ENCODE data around the gene SCP2.
"Not testable (repeated sequence)": the region's sequence is repeated elsewhere in the genome, so short reads cannot be mapped to it uniquely, and the experiment has no call there.

SCP2 gene

DNA sequence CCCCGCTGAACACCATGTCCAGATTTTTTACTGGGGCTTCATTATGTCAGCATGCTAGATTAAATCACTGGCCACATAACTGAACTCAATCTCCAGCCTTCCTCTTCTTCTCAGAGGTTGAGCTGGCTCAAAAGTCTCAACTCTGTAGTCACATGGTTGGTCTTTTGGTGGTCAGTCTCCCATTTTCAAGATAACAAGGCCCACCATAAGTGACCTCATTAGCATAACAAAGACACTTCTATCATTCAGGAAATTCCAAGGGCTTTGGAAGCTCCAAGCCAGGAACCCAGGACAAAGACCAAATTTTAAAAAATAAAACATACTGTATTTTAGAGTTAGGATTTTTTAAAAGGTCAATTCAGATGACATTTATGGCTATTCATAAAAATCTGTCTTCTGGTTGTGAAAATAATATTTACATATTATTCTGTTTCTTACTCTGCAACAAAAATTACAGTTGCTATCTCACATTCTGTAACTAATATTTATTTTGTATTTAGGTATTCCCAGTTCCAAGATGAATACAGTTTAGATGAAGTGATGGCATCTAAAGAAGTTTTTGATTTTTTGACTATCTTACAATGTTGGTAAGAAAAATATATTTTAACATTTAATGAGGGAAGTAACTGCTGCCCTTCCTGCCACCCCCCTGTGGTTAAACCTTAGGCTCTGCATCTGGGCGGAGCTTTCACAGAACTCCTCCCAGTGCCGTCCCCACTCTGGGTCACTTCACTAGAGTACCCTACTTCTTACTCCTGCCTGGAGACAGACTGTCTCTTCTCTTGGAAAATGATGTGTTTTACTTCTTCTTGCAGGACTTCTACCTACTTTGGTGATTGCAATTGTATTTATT lies 49.3 kb downstream of the SCP2 start:
- no peak for DNase-seq

DNA sequence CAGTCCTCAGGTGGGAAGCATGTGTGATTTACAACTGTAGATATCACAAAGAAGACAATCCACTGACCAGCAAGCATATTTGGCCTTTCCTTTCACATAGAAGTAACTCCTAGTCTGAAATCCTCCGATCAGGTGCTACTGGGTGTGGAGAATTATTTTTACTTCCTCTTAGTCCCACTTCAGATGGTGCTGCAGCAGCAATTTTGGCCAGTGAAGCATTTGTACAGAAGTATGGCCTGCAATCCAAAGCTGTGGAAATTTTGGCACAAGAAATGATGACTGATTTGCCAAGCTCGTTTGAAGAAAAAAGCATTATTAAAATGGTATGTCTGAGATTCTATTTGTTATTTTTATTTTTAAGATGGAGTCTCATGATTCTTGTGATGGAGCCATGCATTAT lies 51.0 kb downstream of the SCP2 start:
- no peak for DNase-seq

GRCh38 chr1:52992733-52993132 lies 65.7 kb downstream of the SCP2 start:
- DNase-seq, result not testable (repeated sequence)

- no peak for DNase-seq
Observed at GRCh38 chr1:52994656-52995055, 67.6 kb downstream of the SCP2 start.

DNA sequence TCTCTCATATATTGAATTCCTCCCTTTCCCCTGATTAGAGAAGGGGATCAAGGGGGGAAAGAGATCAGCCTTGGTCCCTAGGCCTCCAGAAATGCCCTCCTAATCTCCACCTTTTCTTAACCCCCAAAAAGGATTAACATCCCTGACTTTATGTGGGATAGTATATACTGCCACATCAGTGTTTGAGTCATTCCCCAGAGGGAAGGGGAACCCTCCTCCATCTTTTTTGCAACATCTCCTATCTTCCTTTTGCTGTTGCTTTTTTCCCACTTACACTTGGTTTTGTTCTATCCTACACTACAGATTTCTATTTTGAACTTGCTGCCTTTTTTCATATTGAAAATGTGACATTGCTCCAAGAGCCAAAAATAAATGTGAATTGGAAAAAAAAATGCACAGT lies 69.6 kb downstream of the SCP2 start:
- DNase-seq, result no peak

GRCh38 chr1:53001128-53001527 lies 74.1 kb downstream of the SCP2 start:
- DNase-seq, result no peak

GRCh38 chr1:53006612-53007011 lies 79.5 kb downstream of the SCP2 start:
- not testable (repeated sequence) for DNase-seq

DNA sequence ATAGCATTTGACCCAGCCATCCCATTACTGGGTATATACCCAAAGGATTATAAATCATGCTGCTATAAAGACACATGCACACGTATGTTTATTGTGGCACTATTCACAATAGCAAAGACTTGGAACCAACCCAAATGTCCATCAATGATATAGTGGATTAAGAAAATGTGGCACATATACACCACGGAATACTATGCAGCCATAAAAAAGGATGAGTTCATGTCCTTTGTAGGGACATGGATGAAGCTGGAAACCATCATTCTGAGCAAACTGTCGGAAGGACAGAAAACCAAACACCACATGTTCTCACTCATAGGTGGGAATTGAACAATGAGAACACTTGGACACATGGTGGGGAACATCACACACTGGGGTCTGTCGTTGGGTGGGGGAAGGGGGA lies 83.2 kb downstream of the SCP2 start:
- not testable (repeated sequence) for DNase-seq

DNA sequence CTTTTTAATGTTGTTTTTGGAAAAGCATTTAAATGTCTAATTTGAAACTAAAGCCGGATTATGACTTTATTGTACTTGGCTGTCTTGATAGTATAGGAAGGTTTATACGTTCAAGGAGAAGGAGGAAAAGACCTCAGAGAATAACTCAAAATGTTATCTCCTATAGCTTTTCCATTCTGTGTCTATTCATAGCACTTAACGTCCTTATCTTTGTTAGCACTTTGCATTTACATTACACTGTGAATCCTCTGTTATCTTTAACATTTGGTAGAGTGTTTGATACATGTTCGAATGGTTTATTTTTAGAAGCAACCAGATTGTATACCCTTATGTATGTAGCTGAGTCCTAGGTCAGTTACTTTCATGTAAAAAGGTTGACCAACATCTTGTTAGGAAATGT lies 84.1 kb downstream of the SCP2 start:
- no peak for DNase-seq

- peak; percentile 91 for DNase-seq
Observed at GRCh38 chr1:53014791-53015507, 87.9 kb downstream of the SCP2 start.

DNA sequence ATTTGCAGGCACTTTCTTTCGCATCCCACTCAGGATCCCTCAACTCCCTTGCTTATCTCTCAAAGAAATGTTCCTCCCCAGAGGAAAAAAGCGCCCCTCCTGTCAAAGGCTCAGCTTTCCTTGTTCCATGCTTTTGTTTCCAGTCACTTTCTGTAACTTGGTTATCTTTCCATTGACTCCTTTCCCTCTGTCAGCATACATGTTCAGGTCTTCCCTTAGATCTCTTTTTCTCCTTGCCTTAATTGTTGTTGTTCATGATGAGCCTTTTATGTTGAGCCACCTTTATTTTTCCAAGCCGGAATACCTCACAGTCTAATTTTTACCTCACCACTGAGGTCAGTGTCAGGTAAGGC lies 88.4 kb downstream of the SCP2 start:
- no peak for DNase-seq

GRCh38 chr1:53016705-53017104 lies 89.6 kb downstream of the SCP2 start:
- DNase-seq, result no peak

DNA sequence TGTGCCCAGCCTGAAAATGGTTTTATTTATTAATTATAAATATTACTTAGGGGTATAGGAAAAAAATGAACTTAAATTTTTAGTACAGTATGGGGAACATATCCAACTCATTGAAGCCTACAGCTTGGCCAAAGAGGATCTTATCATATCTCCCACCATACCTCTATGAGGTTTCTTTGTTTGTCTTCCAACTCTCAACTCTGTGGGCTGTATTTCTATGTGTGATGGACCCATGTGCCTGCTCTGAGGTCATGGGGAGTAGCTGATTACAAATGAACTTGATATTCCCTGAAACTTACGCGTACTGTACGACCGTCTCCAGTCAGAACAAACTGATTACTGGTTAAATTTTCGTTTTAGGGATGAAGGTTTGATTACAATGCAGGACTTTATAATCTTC lies 93.5 kb downstream of the SCP2 start:
- DNase-seq, result no peak

GRCh38 chr1:53022179-53022578 lies 95.1 kb downstream of the SCP2 start:
- no peak for DNase-seq

- no peak for DNase-seq
Observed at GRCh38 chr1:53023546-53023945, 96.5 kb downstream of the SCP2 start.

DNA sequence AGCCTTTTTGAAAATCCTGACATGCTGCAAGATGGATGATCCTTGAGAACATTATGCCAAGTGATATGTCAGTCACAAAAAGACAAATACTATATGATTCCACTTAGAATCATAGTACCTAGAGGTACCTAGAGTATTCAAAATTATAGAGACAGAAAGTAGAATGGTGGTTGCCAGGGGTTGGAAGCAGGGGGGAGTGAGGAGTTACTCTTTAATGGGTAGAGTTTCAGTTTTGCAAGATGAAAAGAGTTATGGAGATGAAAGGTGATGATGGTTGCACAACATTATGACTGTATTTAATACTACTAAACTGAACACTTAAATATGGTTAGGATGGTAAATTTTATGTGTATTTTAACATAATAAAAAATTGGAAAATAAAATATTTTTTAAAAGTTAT lies 97.0 kb downstream of the SCP2 start:
- DNase-seq, result no peak

GRCh38 chr1:53025034-53025768 lies 98.1 kb downstream of the SCP2 start:
- DNase-seq, result no peak

DNA sequence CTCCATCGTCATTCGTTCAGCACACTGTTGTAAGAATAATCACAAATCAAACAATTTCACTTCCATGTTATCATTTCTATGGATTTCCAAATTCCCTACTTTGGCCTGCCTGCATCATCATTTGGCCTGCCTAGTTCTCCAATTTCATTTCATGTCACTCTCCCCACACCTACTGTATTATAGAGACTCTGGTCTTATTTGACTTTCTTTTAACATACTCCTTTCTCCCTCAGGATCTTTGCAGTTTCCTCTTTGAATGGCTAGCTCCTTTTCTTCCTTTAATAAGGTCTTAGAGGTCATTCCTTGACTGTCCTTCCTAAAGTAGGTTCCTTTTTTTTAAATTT lies 98.7 kb downstream of the SCP2 start:
- DNase-seq, result no peak

DNA sequence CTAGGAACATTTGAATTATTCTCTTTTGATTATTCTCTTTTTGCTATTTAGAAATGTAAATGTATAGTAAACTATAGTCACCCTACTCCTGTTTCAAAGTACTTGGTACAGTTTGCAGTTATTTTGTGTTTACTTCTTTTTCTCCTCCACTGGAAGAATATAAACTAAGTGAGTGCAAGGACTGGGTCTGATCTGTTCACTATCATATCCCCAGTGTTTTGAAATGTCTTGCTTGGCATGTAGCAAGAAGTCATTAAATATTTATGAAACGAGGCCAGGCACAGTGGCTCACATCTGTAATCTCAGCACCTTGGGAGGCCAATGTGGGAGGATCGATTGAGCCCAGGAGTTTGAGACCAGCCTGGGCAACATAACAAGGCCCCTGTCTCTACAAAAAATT lies 99.2 kb downstream of the SCP2 start:
- no peak for DNase-seq

DNA sequence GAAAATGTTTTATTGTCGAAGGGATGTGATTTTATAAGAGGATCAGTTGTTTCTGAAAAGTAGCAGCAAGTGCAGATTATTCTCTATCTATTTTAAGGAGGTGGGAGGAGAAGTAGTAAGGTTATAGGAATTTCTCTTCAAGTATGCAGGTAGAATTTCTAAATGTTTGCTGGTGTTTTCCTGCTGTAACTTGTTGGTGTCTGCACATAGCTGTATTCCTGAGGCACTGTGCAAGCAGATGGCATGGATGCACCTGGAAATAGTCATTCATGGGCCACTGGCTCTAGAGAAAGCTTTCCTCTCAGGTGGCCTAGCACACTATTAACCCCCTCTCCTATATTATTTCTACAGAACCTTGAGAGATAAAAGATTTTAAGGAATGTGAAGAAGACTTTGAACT lies 104.7 kb downstream of the SCP2 start:
- DNase-seq, result no peak

GRCh38 chr1:53037159-53037558 lies 110.1 kb downstream of the SCP2 start:
- no peak for DNase-seq

GRCh38 chr1:53038566-53038965 lies 111.5 kb downstream of the SCP2 start:
- DNase-seq, result no peak

- DNase-seq, result no peak
Observed at GRCh38 chr1:53043271-53043670, 116.2 kb downstream of the SCP2 start.

- DNase-seq, result no peak
Observed at GRCh38 chr1:53044926-53045325, 117.8 kb downstream of the SCP2 start.
